ENCODE measurements around the gene TMEM74B. TPM values are rescaled to one million over a fixed set of nuclear protein-coding genes. Genes with fewer than 3 reads are reported as not detected.

Gene TMEM74B
- total and polyA plus RNA-seq, 9 of the 15 experiments (the other 6 are each of a cell fraction or from before 2014, with no cell fraction given): 0.24 to 19.0 (median 7.5) TPM

DNA sequence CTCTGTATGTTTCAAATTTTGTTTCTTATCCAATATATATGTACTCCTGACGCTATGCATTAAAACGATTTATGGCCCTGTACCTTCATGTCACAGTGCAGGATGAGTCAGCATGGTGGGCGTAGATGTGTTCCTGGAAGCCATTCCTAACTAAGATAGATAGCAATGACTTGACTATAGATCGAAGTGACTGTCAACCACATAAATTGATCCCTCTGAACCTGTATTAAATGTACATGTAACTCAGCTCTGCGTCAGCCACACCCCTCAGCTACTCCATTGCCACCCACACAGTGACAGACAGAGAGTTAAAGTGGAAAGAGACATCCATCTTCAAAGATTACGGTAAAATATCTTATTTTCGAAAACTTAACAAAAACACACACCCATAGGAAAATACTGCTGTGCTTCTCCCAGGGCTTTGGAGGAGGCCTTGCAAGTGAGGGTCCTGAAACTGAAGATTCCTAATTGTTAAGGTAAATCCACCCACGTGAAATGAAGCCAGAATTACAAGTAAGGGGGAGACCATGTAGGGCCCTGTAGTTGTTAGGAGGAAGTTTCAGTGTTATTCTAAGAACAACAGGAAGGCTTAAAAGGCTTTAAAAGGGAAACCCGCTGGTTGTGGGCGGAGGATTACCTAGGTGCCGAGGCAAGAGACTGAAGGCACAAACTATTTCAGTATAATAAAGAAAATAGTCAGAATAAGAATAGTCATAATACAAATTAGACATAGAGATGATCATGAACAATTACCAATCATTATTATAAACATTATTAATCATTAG, 30.8 kb upstream of the TMEM74B start (continued):
- TF ChIP-seq MXI1 (IDR thresholded peaks at IDR 0.05; ENCODE audit: low read depth, low read length) (no peak), PHTF2 (CRISPR knock-in tag; IDR thresholded peaks at IDR 0.05) (no peak), NUFIP1 (IDR thresholded peaks at IDR 0.05; ENCODE audit: partially characterized antibody) (no peak), ZNF79 (CRISPR knock-in tag; IDR thresholded peaks at IDR 0.05; ENCODE audit: low read depth) (no peak), RBM39 (optimal IDR thresholded peaks at IDR 0.05; ENCODE audit: low read depth, low read length) (no peak), C11orf30 (IDR thresholded peaks at IDR 0.05; ENCODE audit: low read depth) (peak; percentile 92), ZNF239 (CRISPR knock-in tag; IDR thresholded peaks at IDR 0.05) (no peak), SIN3A (IDR thresholded peaks at IDR 0.05; ENCODE audit: borderline replicate concordance in 2 of 2, control insufficient read depth in 1 of 2, low read depth in 2 of 2, low read length in 2 of 2) (no peak), ARID1B (IDR thresholded peaks at IDR 0.05) (peak; percentile 78), GATAD2A (IDR thresholded peaks at IDR 0.05) (no peak), ZZZ3 (IDR thresholded peaks at IDR 0.05) (no peak), CHCHD3 (CRISPR knock-in tag; IDR thresholded peaks at IDR 0.05) (no peak), BRD4 (IDR thresholded peaks at IDR 0.05) (no peak)
- TF ChIP-seq, protein P1, sequence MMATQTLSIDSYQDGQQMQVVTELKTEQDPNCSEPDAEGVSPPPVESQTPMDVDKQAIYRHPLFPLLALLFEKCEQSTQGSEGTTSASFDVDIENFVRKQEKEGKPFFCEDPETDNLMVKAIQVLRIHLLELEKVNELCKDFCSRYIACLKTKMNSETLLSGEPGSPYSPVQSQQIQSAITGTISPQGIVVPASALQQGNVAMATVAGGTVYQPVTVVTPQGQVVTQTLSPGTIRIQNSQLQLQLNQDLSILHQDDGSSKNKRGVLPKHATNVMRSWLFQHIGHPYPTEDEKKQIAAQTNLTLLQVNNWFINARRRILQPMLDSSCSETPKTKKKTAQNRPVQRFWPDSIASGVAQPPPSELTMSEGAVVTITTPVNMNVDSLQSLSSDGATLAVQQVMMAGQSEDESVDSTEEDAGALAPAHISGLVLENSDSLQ (IDR thresholded peaks at IDR 0.05): peak; percentile 87
- TF ChIP-seq, protein P2, sequence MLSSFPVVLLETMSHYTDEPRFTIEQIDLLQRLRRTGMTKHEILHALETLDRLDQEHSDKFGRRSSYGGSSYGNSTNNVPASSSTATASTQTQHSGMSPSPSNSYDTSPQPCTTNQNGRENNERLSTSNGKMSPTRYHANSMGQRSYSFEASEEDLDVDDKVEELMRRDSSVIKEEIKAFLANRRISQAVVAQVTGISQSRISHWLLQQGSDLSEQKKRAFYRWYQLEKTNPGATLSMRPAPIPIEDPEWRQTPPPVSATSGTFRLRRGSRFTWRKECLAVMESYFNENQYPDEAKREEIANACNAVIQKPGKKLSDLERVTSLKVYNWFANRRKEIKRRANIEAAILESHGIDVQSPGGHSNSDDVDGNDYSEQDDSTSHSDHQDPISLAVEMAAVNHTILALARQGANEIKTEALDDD (IDR thresholded peaks at IDR 0.05): peak; percentile 12; the same call in 1 of the 2 replicates
- TF ChIP-seq, protein P3, sequence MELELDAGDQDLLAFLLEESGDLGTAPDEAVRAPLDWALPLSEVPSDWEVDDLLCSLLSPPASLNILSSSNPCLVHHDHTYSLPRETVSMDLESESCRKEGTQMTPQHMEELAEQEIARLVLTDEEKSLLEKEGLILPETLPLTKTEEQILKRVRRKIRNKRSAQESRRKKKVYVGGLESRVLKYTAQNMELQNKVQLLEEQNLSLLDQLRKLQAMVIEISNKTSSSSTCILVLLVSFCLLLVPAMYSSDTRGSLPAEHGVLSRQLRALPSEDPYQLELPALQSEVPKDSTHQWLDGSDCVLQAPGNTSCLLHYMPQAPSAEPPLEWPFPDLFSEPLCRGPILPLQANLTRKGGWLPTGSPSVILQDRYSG (tag; conservative IDR thresholded peaks at IDR 0.05; ENCODE audit: low read depth): no peak
- TF ChIP-seq, protein P4, sequence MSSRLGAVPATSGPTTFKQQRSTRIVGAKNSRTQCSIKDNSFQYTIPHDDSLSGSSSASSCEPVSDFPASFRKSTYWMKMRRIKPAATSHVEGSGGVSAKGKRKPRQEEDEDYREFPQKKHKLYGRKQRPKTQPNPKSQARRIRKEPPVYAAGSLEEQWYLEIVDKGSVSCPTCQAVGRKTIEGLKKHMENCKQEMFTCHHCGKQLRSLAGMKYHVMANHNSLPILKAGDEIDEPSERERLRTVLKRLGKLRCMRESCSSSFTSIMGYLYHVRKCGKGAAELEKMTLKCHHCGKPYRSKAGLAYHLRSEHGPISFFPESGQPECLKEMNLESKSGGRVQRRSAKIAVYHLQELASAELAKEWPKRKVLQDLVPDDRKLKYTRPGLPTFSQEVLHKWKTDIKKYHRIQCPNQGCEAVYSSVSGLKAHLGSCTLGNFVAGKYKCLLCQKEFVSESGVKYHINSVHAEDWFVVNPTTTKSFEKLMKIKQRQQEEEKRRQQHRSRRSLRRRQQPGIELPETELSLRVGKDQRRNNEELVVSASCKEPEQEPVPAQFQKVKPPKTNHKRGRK (tag; IDR thresholded peaks at IDR 0.05): no peak
- TF ChIP-seq, protein P5, sequence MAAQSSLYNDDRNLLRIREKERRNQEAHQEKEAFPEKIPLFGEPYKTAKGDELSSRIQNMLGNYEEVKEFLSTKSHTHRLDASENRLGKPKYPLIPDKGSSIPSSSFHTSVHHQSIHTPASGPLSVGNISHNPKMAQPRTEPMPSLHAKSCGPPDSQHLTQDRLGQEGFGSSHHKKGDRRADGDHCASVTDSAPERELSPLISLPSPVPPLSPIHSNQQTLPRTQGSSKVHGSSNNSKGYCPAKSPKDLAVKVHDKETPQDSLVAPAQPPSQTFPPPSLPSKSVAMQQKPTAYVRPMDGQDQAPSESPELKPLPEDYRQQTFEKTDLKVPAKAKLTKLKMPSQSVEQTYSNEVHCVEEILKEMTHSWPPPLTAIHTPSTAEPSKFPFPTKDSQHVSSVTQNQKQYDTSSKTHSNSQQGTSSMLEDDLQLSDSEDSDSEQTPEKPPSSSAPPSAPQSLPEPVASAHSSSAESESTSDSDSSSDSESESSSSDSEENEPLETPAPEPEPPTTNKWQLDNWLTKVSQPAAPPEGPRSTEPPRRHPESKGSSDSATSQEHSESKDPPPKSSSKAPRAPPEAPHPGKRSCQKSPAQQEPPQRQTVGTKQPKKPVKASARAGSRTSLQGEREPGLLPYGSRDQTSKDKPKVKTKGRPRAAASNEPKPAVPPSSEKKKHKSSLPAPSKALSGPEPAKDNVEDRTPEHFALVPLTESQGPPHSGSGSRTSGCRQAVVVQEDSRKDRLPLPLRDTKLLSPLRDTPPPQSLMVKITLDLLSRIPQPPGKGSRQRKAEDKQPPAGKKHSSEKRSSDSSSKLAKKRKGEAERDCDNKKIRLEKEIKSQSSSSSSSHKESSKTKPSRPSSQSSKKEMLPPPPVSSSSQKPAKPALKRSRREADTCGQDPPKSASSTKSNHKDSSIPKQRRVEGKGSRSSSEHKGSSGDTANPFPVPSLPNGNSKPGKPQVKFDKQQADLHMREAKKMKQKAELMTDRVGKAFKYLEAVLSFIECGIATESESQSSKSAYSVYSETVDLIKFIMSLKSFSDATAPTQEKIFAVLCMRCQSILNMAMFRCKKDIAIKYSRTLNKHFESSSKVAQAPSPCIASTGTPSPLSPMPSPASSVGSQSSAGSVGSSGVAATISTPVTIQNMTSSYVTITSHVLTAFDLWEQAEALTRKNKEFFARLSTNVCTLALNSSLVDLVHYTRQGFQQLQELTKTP (IDR thresholded peaks at IDR 0.05; ENCODE audit: low read depth in 1 of 2, partially characterized antibody in 2 of 2): no peak
- TF ChIP-seq, protein P6, sequence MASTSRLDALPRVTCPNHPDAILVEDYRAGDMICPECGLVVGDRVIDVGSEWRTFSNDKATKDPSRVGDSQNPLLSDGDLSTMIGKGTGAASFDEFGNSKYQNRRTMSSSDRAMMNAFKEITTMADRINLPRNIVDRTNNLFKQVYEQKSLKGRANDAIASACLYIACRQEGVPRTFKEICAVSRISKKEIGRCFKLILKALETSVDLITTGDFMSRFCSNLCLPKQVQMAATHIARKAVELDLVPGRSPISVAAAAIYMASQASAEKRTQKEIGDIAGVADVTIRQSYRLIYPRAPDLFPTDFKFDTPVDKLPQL (IDR thresholded peaks at IDR 0.05; ENCODE audit: extremely low read depth, insufficient read length): no peak

Measured in K562 (cell line).